ENCODE data around the gene FBXW7.
"Not testable (repeated sequence)": the region's sequence is repeated elsewhere in the genome, so short reads cannot be mapped to it uniquely, and the experiment has no call there.

The FBXW7 gene

GRCh38 chr4:152544533-152544932, 8.6 kb upstream of the FBXW7 start:
- not testable (repeated sequence) for DNase-seq

- no peak for DNase-seq
Observed at GRCh38 chr4:152540941-152541340, 5.0 kb upstream of the FBXW7 start.

GRCh38 chr4:152540293-152540674, 4.4 kb upstream of the FBXW7 start:
- no peak for DNase-seq

GRCh38 chr4:152539556-152540292, 3.8 kb upstream of the FBXW7 start:
- DNase-seq = no peak

GRCh38 chr4:152537881-152538280, 2.0 kb upstream of the FBXW7 start:
- no peak for DNase-seq

- DNase-seq = peak; percentile 68
Observed at GRCh38 chr4:152536545-152537182, 772 bp upstream of the FBXW7 start.

GRCh38 chr4:152535360-152535902, 461 bp downstream of the FBXW7 start:
- no peak for DNase-seq

- peak; percentile 48 for DNase-seq
Observed at GRCh38 chr4:152534541-152535359, 1.1 kb downstream of the FBXW7 start.

GRCh38 chr4:152531479-152531878, 4.4 kb downstream of the FBXW7 start:
- no peak for DNase-seq

- no peak for DNase-seq
Observed at GRCh38 chr4:152530600-152530999, 5.3 kb downstream of the FBXW7 start.

GRCh38 chr4:152529880-152530279, 6.0 kb downstream of the FBXW7 start:
- no peak for DNase-seq

- DNase-seq = no peak
Observed at GRCh38 chr4:152528060-152528459, 7.8 kb downstream of the FBXW7 start.

- no peak for DNase-seq
Observed at GRCh38 chr4:152525878-152526277, 10.0 kb downstream of the FBXW7 start.

- no peak for DNase-seq
Observed at GRCh38 chr4:152524427-152524826, 11.5 kb downstream of the FBXW7 start.

GRCh38 chr4:152523731-152524130, 12.2 kb downstream of the FBXW7 start:
- no peak for DNase-seq

GRCh38 chr4:152522754-152523153, 13.1 kb downstream of the FBXW7 start:
- DNase-seq = no peak

- no peak for DNase-seq
Observed at GRCh38 chr4:152522245-152522644, 13.6 kb downstream of the FBXW7 start.

- no peak for DNase-seq
Observed at GRCh38 chr4:152516156-152516555, 19.7 kb downstream of the FBXW7 start.

GRCh38 chr4:152515678-152516077, 20.2 kb downstream of the FBXW7 start:
- DNase-seq = no peak

GRCh38 chr4:152514356-152514755, 21.5 kb downstream of the FBXW7 start:
- DNase-seq = no peak

GRCh38 chr4:152513078-152513477, 22.8 kb downstream of the FBXW7 start:
- no peak for DNase-seq

GRCh38 chr4:152512483-152512882, 23.4 kb downstream of the FBXW7 start:
- no peak for DNase-seq

- DNase-seq = no peak
Observed at GRCh38 chr4:152510349-152511147, 25.3 kb downstream of the FBXW7 start.
